IPS-15b (cell line): ENCODE measurements around the gene PCDHGC3.
A peak's percentile ranks its signal among the peaks of the same experiment; 100 is the strongest.

Source experiments
- H3K27me3 ChIP-seq: one replicate; pipeline ENCODE4 v1.6.1; 2013; ENCODE audit warnings: low read length; ENCODE audit not compliant: control insufficient read depth, insufficient read depth
- H3K36me3 ChIP-seq: one replicate; pipeline ENCODE4 v1.6.1; 2013; ENCODE audit warnings: low read length; ENCODE audit not compliant: control insufficient read depth, insufficient read depth
- H3K4me1 ChIP-seq: one replicate; pipeline ENCODE4 v1.6.1; 2013; ENCODE audit warnings: mild to moderate bottlenecking, low read length; ENCODE audit not compliant: control insufficient read depth, insufficient read depth
- H3K4me3 ChIP-seq: one replicate; pipeline ENCODE4 v1.5.1; 2013; ENCODE audit warnings: low read depth, low read length
- H3K9ac ChIP-seq: one replicate; pipeline ENCODE4 v1.6.1; 2013; ENCODE audit warnings: low read depth, mild to moderate bottlenecking, low read length
- H3K9me3 ChIP-seq: one replicate; pipeline ENCODE4 v1.6.1; 2013; ENCODE audit warnings: mild to moderate bottlenecking, low read length; ENCODE audit not compliant: control insufficient read depth, insufficient read depth

PCDHGC3 gene

DNA sequence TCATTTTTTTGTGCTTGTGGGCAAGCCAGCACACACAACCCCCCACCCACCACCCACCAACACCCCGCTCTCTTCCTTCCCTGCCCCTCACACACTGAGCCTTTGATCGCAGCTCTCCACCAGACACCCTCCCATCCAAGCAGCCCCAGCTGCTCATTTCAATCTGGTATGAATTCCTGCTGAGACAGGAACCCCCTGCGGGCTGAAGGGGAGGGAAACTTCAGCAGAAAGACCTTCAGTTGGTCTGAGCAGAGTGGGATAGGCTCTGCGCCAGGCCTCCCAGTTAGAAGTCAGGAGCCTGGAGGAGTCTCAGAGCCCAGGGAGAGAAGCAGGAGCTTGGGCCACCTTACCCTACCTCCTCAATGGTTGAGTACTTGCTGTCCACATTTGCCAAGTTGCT is 20.3 kb downstream of the PCDHGC3 start:
- Histone ChIP-seq H3K4me3 (peak overlapping the region; percentile 12), H3K36me3 (no peaks in the 10 kb centered on the region), H3K9ac (no peak overlapping the region), H3K27me3 (peaks cover 32% of the 10 kb centered on the region), H3K4me1 (peaks cover 19% of the 10 kb centered on the region), H3K9me3 (no peaks in the 10 kb centered on the region)

DNA sequence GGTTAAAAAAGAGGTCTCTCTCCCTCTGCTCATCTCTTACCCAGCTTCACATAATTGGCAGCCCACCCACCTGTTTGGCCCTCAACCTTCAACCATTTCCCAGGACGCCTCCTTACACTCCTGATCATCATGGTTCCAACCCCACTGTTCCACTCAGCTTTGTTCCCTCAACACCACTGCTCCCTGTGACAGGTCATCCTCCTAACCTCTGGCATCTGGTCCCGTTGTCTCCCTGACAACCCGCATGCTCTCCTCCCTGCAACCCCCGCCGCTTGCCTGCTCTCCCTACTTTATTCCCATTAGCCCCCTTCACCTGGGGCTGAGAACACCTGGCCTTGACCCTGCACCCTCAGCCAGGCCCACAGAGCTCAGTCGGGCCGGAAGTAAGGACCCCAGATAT is 26.0 kb downstream of the PCDHGC3 start:
- Histone ChIP-seq H3K4me3 (no peak overlapping the region), H3K36me3 (no peaks in the 10 kb centered on the region), H3K9me3 (no peaks in the 10 kb centered on the region), H3K4me1 (peaks cover 2% of the 10 kb centered on the region), H3K27me3 (no peaks in the 10 kb centered on the region), H3K9ac (no peak overlapping the region)

DNA sequence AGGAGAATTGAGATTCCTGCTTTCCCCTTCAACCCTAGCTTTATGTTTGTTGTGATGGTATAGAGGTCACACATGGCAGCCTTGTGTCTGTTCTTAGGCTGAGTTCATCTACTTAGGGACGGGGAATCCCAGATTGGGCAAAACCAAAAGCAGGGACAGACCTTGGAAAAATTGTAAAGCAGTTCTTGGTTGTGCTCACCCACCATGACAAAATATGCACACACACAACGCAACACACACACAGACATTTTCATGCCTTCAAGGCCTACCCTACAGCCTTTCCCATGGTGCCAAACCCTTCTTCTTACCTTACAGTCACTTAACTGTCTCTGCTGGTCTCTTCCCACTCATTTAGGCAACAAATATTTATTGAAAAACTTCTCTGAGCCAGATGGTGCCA is 27.9 kb downstream of the PCDHGC3 start:
- no peak overlapping the region for H3K9ac ChIP-seq
- no peaks in the 10 kb centered on the region for H3K9me3 ChIP-seq
- no peaks in the 10 kb centered on the region for H3K36me3 ChIP-seq
- H3K4me3 ChIP-seq, result no peak overlapping the region
- H3K4me1 ChIP-seq, result peaks cover 17% of the 10 kb centered on the region
- no peaks in the 10 kb centered on the region for H3K27me3 ChIP-seq

DNA sequence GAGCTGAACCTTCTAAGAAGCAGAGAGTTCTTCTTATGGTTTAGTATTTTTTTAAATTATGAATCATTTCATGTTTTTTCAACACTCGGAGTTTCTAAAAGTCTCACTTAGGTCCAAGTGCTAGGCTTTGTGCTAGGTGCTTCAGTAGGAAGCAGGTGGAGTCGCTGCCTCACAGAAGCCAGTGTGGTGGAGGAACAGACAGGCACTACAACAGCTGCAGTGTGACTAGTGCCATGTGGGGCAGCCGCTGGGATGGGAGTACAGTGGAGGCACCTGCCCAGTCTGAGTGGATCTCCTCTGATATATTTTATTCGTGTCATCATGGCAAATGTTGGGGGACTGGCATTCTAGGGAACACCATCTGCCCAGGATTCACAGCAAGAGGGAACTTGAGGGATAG is 28.4 kb downstream of the PCDHGC3 start:
- Histone ChIP-seq H3K4me3 (no peak overlapping the region), H3K9me3 (no peaks in the 10 kb centered on the region), H3K36me3 (no peaks in the 10 kb centered on the region), H3K4me1 (peaks cover 17% of the 10 kb centered on the region), H3K9ac (no peak overlapping the region), H3K27me3 (no peaks in the 10 kb centered on the region)

DNA sequence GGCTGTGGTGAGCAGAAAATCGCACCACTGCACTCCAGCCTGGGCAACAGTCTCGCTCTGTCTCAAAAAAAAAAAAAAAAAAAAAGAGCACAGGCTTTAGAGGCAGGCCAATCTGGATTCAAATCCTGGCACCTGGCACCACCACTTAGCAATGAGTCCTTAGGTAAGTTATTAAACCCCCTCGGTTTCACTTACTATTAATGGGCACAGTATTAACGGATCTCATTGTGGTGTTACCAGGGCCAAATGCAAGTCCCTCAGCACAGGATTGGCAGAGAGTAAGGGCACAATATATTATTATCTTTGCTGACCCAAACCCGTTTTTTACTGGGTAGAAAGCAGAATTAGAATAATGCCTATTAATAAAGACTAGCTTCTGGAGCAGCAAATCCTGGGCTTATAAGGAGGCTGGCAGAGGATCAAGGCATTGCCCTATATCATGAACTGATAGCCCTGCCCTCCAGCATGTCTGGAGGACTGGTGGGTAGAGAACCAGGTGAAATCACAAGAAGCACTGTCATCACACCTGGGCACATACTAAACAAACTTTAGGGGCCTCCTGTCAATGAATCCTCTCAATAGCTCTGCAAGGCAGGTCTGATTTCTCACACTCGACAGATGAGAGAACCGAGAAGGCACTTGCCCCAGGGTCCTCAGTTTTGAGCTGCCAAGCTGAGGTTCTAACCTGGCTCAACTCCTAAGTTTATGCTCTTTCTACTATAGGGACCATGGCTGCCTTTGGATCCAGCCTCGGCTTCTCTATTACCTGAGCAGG is 30.8 kb downstream of the PCDHGC3 start:
- Histone ChIP-seq H3K27me3 (no peaks in the 10 kb centered on the region), H3K4me3 (no peak overlapping the region), H3K36me3 (peaks cover 7% of the 10 kb centered on the region), H3K9me3 (no peaks in the 10 kb centered on the region), H3K9ac (no peak overlapping the region), H3K4me1 (peaks cover 17% of the 10 kb centered on the region)

DNA sequence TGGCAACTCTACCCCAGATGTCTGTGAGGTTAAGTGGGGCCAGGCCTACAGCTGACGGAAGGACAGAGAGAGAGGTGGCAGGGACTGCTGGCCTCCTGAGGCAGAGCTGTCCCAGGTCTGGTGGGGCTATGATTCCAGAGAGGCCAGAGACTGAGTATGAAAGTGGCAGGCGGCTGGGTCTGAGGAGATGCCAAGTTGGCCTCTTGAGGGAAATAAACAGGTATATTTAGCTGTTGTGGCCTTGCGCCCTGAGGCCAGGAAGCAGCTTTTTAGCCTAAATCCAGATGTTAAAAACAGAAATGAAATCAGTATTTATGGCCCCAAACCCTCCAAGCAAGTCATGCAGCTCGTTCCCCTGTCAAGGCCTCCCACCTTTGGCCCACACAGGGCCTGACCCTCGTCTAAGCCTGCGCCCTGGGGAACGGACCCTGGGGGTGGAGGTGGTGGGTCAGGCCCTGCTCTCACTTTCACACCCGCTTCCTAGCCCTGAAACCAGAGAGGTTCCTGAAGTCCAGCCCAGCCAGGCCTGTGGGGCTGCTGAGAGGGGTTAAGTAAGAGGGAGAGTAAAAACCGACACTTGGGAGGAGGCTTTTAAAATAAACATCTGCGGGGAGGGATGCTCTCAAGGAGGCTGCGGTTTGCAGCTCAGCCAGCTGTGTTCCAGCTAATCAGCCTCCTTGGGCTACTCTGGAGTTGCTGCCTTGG is 31.8 kb downstream of the PCDHGC3 start:
- no peak overlapping the region for H3K9ac ChIP-seq
- H3K9me3 ChIP-seq, result no peaks in the 10 kb centered on the region
- no peaks in the 10 kb centered on the region for H3K27me3 ChIP-seq
- no peak overlapping the region for H3K4me3 ChIP-seq
- peaks cover 7% of the 10 kb centered on the region for H3K36me3 ChIP-seq
- H3K4me1 ChIP-seq, result peaks cover 15% of the 10 kb centered on the region

DNA sequence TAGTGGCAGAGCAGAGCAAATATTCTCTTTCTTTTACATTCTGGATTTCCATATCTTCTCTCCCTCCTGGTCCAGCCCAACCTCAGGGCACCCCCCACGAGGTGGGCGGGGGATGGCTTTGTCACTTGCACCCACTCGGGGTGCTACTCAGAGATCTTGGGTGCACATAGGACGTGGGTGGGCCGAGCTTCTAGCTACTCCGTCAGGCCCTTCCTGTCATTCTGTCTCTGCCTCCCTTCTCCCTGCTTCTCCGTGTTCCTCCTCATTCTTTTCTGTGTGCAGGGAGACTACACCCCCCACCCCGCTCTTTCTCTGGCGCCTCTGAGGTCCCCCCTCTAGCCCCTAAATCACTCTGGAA is 32.7 kb downstream of the PCDHGC3 start:
- Histone ChIP-seq H3K9me3 (no peaks in the 10 kb centered on the region), H3K9ac (no peak overlapping the region), H3K4me1 (peaks cover 15% of the 10 kb centered on the region), H3K27me3 (no peaks in the 10 kb centered on the region), H3K4me3 (peak overlapping the region; percentile 32), H3K36me3 (peaks cover 7% of the 10 kb centered on the region)

DNA sequence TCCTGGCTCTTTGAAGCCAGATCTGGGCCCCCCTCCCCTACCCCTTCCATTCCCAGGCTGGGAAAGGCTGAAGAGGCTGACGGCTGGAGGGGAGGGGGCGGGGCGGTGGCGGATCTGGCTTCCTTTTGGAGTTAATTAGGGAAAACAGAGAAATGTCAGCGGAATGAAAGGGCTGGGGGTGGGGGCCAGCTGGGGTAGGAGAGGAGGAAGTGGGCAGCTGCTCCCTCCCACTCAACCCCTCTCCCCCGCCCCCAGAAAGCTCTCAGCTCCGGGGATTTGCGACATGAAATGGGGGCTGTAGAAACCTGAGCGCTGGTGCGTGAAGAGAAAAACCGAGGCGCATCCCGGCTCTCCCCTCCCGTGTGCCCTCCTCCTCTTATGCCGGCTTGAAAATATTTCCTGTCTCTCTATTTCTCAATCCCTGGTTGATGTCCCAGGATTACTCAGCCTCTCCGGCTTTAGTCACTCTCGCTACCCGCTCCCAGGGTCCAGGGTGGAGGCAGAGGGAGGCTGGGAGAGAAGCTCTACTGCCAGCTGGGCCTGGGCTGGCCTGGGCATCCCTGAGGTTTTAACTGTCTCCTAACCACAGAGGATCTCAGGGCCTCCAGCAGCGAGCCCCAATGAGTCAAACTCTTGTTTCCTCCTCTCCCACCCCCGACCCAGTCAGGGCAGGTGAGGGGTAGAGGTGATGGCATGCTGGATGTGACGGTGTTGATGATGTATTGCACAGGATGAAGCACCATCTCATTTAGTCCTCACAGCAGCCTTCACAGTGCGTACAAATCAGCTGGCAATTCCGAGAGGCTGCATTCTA is 33.2 kb downstream of the PCDHGC3 start:
- peaks cover 15% of the 10 kb centered on the region for H3K4me1 ChIP-seq
- no peak overlapping the region for H3K9ac ChIP-seq
- peak overlapping the region; percentile 35 for H3K4me3 ChIP-seq
- no peaks in the 10 kb centered on the region for H3K9me3 ChIP-seq
- peaks cover 7% of the 10 kb centered on the region for H3K36me3 ChIP-seq
- no peaks in the 10 kb centered on the region for H3K27me3 ChIP-seq

DNA sequence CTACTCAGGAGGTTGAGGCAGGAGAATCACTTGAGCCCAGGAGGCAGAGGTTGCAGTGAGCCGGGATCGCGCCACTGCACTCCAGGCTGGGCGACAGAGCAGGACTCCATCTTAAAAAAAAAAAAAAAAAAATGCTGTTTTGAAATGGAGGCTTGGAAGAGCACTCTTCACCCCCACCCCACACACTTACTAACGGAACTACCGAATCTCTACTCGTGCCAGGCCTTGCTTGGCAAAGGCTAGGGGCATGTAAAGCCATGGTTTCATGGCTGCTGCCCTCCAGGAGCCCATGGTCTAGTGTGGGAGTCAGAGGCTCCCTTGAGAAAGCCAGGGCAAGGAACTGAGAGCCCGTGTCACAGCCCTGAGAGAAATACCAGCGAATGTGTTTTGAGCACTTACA is 34.4 kb downstream of the PCDHGC3 start:
- no peaks in the 10 kb centered on the region for H3K27me3 ChIP-seq
- no peaks in the 10 kb centered on the region for H3K9me3 ChIP-seq
- peaks cover 22% of the 10 kb centered on the region for H3K4me1 ChIP-seq
- H3K36me3 ChIP-seq, result peaks cover 7% of the 10 kb centered on the region
- no peak overlapping the region for H3K9ac ChIP-seq
- no peak overlapping the region for H3K4me3 ChIP-seq

DNA sequence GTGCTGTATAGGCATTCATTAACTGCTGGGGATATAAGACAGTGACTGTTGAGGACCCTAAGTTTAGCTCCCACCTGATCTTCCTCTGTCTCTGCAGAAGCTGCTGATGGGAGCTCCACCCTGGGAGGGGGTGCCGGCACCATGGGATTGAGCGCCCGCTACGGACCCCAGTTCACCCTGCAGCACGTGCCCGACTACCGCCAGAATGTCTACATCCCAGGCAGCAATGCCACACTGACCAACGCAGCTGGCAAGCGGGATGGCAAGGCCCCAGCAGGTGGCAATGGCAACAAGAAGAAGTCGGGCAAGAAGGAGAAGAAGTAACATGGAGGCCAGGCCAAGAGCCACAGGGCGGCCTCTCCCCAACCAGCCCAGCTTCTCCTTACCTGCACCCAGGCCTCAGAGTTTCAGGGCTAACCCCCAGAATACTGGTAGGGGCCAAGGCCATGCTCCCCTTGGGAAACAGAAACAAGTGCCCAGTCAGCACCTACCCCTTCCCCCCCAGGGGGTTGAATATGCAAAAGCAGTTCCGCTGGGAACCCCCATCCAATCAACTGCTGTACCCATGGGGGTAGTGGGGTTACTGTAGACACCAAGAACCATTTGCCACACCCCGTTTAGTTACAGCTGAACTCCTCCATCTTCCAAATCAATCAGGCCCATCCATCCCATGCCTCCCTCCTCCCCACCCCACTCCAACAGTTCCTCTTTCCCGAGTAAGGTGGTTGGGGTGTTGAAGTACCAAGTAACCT is 35.3 kb downstream of the PCDHGC3 start:
- H3K36me3 ChIP-seq, result peaks cover 12% of the 10 kb centered on the region
- no peak overlapping the region for H3K4me3 ChIP-seq
- H3K9me3 ChIP-seq, result no peaks in the 10 kb centered on the region
- peaks cover 22% of the 10 kb centered on the region for H3K4me1 ChIP-seq
- H3K27me3 ChIP-seq, result no peaks in the 10 kb centered on the region
- H3K9ac ChIP-seq, result no peak overlapping the region

DNA sequence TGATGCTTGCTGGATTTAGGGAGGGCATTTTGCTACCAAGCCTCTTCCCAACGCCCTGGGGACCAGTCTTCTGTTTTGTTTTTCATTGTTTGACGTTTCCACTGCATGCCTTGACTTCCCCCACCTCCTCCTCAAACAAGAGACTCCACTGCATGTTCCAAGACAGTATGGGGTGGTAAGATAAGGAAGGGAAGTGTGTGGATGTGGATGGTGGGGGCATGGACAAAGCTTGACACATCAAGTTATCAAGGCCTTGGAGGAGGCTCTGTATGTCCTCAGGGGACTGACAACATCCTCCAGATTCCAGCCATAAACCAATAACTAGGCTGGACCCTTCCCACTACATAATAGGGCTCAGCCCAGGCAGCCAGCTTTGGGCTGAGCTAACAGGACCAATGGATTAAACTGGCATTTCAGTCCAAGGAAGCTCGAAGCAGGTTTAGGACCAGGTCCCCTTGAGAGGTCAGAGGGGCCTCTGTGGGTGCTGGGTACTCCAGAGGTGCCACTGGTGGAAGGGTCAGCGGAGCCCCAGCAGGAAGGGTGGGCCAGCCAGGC is 36.1 kb downstream of the PCDHGC3 start:
- Histone ChIP-seq H3K9ac (no peak overlapping the region), H3K36me3 (peaks cover 18% of the 10 kb centered on the region), H3K9me3 (no peaks in the 10 kb centered on the region), H3K4me1 (peaks cover 22% of the 10 kb centered on the region), H3K27me3 (no peaks in the 10 kb centered on the region), H3K4me3 (no peak overlapping the region)
